AG10803 (cell line): ENCODE data around the gene TFDP2.
A peak's percentile ranks its signal among the peaks of the same experiment; 100 is the strongest.

ENCODE experiments used
- DNase-seq: peaks from one replicate; pipeline ENCODE4 v3.0.0; 2010; ENCODE audit warnings: low read depth
- H3K4me3 ChIP-seq: 2 replicates; pipeline ENCODE4 v1.5.1; 2011; ENCODE audit warnings: mild to moderate bottlenecking, low read length, control low read depth
- TF ChIP-seq, protein P1 (sequence below): conservative IDR thresholded peaks from 2 replicates; pipeline ENCODE4 v1.5.1; 2011; ENCODE audit warnings: mild to moderate bottlenecking, low read length, control low read depth, inconsistent platforms

The TFDP2 gene

DNA sequence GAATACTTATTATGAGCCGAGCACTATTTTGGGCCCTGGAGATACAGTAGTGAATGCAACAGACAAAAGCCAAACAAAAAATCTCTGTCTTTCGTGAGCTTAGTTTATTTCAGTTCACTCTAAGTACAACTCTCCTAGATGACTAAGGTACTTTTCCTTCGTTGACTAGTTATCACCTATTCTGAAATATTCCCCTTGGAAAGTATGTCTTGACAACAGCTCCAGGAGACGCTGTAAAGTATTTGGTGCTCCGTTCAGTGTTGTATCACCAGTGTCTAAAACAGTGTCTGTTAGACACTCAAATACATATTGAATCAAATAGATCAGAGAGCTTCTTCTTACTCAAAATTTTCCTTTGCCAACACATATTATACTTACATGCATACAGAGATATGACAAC is 119.6 kb downstream of the TFDP2 start:
- DNase-seq = no peak
- H3K4me3 ChIP-seq = no peak overlapping the region
- TF ChIP-seq, protein P1, sequence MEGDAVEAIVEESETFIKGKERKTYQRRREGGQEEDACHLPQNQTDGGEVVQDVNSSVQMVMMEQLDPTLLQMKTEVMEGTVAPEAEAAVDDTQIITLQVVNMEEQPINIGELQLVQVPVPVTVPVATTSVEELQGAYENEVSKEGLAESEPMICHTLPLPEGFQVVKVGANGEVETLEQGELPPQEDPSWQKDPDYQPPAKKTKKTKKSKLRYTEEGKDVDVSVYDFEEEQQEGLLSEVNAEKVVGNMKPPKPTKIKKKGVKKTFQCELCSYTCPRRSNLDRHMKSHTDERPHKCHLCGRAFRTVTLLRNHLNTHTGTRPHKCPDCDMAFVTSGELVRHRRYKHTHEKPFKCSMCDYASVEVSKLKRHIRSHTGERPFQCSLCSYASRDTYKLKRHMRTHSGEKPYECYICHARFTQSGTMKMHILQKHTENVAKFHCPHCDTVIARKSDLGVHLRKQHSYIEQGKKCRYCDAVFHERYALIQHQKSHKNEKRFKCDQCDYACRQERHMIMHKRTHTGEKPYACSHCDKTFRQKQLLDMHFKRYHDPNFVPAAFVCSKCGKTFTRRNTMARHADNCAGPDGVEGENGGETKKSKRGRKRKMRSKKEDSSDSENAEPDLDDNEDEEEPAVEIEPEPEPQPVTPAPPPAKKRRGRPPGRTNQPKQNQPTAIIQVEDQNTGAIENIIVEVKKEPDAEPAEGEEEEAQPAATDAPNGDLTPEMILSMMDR = no peak

DNA sequence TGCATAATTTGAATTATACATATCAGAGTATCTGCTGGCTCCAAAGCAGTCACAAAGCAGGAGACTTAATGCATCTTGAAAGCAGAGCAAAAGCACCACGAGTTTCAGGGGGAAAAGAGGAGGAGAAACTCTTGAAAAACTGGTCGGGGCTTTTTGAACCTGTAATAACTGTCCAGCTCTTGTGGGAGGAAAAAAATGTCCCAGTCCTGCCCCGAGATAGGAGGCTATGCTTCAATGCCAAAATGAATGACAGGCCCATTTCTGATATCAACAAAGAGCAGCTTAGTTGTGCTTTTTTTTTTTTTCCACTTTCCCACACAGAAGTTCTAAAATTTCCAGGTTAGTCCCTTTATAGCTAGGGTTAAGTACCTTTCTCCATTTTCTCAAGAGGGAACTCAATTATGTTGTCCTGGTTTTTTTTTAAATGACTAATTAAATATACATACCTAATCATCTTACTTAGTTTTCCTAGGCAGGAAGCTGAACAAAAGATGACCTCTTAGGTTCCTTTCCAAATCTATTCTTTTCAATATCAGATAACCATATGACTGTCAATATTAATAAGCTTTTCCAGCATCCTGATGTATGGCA is 120.2 kb downstream of the TFDP2 start:
- no peak for DNase-seq
- no peak overlapping the region for H3K4me3 ChIP-seq
- TF ChIP-seq, protein P1 = no peak

DNA sequence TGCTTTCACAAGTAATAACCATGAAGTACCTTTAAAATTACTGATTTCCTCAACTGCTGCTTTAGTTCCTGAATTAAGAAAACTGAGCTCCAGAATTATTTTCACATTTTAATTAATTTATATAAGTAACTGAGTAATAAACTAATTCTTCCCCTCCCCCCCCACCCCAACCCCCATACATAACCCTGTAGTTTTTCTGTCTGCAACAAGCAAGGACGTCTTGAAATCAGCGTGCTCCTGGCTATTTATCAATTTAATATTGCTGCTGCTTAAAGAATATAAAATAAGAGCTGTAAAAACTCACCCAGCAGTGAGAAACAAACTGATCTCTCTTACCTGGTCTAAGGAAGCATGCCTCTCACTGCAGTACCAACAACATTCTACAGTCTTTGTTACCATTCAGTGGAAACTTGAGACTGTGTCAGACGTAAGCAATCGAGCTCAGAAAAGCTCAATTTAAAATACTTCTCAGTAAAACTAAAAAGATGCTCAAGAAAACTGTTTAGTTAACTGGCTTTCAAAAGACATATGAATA is 121.0 kb downstream of the TFDP2 start:
- DNase-seq = peak; percentile 81
- TF ChIP-seq, protein P1 = peak; percentile 16; the same call in 1 of the 2 replicates
- H3K4me3 ChIP-seq = peak overlapping the region; percentile 58

DNA sequence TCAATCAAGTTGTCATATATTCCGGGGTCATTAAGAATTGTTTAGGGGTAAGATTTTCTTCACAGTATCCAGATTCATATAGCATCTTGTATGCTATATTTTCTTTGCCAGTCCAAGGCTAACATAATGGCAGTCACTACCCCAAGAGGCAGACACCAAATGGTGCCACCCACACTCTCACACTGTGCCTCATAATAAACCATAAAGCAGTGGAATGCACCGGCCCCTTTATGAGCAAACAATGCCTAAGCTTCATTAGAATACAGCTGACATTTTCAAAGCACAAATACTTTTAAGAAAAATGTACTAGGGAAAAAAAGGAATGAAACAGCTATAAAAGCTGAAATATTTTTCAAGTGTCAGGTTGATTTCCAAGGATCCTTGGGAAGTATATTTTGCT is 121.6 kb downstream of the TFDP2 start:
- peak overlapping the region; percentile 58 for H3K4me3 ChIP-seq
- DNase-seq = peak; percentile 44
- TF ChIP-seq, protein P1 = no peak

DNA sequence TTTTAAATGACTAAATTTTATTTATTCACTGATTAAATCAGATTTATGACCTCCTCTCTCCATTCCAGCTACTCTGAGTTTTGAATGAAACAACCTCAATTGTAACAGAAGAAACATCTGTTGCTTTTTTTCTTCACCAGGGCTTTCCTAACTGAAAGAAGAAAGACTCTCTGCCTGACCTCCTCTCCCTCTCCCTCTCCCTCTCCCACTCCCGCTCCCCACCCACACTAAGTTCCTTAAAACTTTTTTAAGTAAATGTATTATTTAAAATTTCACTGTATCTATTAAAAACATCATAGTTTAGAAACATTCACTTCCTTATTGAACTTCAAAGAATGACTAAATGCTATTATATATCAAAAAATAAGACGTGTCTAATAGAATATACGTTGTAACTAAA is 122.0 kb downstream of the TFDP2 start:
- peak overlapping the region; percentile 11 for H3K4me3 ChIP-seq
- no peak for DNase-seq
- TF ChIP-seq, protein P1 = no peak

DNA sequence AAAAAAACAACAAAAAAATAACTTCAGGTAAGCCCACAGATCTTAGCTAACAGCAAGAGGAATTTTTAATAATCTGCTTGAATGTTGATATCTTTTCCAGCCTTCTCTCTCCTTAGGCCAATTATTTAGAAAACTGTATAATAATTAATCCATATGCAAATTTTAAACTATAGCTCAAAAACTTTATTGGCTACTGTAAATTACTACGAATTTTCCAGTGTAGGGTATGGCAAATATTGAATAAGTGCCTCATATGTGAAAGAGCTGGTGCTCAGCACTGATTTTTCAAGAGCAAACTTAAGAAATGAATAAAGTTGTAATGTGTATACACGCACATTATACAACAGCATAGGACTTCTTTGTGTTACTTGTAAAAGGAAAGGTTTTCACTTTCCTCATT is 123.0 kb downstream of the TFDP2 start:
- TF ChIP-seq, protein P1 = no peak
- H3K4me3 ChIP-seq = no peak overlapping the region
- no peak for DNase-seq

DNA sequence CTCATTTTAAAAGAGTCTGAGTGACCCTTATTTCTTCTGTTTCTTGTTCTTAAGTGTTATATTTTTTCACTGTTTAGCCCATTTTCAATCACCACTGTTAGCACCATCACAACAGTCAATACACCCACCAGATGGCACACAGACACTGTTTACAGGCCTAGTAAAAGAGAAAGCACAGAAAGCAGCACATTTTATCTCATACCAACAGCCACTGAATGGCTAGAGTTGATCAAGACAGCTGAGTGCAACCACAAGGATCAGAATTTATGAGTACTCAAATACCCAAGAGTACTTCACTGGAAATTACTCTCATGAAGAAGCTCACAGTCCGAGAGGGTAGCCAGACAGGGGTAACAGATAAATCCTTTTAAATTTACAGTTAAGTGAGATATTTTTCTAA is 127.0 kb downstream of the TFDP2 start:
- TF ChIP-seq, protein P1 = peak; percentile 35
- H3K4me3 ChIP-seq = no peak overlapping the region
- peak; percentile 59 for DNase-seq
